Stimulated activated CD4-positive, alpha-beta T cell treated with anti-CD3 and anti-CD28 coated beads, Interleukin-2, amount 100 ng/mL, for 24 hours (primary cell): ENCODE results near the gene VEZT.

Experiments used
- DNase-seq, 2 donors: peaks; one replicate each; pipeline ENCODE4 v3.0.0-alpha.2; 2020

VEZT gene

DNA sequence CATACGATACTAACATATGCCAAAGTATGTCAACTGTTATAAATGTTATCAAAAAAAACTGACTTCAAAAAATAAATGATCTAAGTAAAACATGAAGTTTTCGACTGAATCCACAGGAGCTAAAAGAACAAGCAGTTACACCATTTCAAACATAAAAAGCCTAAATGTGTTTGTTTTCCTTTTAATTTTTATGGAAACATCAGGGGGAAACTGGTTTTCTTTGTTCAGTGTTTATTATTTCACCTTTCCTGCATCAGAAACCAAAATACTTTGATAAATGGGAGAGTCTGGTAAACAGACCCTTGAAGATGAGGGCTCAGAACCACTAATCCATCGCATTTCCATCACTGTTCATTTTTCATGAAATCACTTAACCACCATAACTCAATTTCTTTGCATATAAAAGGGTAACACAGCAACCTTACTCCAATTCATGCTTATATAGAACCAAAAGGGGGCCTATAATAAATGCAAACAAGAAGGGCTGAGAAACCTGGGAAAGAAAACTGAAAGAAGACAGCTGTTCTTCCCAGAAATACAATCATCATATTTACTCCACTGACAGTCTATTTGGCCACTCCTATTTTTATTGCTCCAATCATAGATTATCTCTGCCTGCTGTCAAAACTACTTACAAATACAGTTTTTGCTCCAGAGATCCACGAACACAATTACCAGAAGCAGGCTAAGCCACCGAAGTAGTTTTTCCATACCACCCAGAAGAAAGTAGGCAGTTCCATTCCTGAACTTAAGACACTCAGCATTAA is 17.3 kb upstream of the VEZT start:
- DNase-seq: no peak

DNA sequence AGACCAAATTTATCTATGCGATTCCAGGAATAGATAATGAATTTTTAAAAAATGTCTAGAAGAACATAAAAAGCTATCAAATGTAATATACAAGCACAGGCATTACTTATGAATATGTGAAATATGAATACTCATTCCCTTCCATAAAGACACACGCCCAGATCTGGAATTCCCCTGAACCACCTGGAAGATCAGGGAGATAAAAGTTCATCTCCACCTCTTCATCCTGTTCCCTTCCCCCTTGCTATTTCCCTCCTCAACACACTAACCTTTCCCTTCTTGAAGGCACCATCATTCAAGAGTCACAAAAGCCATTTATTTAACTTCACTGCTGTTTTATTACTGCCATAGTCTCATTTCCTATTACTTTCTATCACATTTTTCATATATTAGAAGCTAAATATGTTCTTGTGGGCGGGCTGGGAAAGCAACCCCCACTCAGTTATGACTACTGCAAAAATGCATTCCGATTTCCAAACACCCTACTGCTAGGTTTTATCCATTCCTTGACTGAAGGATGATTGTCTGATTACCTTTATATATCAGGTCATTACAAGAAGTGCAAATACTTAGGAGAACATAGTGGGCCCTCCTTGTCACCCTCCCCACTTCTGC is 16.4 kb upstream of the VEZT start:
- no peak for DNase-seq

DNA sequence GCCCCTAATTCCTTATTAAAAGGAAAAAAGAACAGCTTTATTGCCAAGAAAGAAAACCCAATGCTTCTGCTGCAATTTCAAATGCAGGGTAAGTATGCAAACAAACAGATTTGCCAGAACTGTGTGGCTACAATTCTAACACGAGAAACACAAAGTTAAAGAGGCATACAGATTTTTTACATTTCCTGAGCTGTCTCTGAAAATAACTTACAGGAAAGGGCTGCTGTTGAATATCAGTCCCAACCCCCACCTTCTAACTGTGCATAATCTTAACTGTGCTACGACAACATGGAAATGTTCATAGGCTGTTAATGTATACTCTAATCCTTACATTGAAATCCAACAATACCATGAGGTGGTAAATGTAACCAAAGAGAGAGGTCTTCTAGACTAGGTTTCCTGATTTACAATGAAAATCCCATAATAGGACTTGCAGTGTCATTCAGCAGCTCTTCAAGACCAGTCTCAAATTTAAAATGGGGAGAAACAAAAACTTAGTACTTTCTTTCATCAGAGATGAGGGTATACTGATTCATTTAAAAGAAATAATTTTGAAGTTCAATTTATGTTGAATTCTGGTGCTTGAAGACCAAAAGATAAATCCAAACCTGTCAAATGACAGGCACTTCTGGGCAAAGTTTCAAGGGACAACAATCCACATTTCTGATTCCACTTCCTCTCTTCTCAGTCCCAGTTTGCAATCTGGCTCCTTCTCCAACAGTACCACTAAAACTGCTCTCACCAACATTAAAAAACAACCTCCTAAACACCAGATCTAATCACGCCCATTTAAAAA is 14.7 kb upstream of the VEZT start:
- no peak for DNase-seq

DNA sequence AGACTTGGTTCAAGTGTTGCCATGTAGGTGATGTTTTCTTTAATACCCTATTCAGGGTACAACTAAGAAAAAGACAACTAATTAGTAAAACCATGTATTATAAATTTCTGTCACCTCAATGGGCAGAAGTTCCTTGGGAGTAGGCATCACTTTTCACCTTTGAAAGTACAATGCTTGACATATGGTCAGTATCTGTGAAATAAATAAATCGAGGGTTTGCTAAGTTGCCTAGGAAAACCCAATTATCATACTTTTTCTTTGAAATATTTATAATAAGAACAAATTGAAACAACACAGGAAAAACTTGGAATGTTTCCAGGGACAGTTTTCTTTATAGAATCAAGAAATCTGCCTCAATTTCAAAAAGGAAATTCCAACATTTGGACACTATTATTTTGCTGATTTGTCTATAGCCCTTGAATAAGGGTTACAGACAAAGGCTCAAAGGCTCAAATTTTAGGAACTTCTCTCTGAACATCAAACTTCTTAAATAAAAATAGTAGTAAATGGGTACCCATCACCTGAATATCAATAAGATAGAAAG is 14.0 kb upstream of the VEZT start:
- no peak for DNase-seq

GRCh38 chr12:95204141-95204866 is 13.3 kb upstream of the VEZT start:
- DNase-seq: no peak

DNA sequence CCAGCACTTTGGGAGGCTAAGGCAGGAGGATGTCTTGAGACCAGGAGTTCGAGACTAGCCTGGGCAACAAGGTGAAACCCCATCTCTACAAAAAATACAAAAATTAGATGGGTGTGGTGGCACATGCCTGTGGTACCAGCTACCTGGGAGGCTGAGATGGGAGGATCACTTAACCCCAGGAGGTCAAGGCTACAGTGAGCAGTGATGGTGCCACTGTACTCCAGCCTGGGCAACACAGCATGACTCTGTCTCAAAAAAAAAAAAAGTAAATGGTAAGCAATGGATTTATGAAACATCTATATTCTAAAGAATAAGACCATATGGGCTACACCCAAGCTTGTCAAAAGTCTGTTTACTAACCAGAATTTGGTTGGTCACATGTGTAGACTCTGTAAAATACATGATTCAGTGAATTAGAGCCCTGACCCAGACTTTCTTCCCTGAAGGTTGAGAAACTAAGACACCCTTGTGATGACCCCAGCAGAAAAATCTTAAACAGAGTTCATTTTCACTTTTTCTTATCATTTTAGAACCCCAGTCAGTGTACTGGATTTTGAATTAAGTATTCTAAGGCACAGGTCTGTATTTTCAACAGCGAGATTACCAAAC is 12.5 kb upstream of the VEZT start:
- DNase-seq: no peak

GRCh38 chr12:95205685-95206084 is 11.9 kb upstream of the VEZT start:
- no peak for DNase-seq

DNA sequence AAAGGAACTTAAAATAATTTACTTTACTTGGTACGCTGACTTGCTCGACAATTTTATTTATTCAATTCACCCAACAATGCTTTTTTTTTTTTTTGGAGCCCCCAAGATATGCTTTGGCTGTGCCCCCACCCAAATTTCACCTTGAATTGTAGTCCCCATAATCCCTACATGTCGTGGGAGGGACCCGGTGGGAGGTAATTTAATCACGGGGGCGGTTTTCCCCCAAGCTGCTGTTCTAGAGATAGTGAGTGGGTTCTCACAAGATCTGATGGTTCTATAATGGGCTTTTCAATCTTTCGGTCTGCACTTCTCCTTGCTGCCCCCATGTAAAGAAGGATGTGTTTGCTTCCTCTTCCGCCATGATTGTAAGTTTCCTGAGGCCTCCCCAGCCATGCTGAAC is 10.7 kb upstream of the VEZT start:
- DNase-seq: no peak

GRCh38 chr12:95207407-95207806 is 10.2 kb upstream of the VEZT start:
- DNase-seq: no peak

- DNase-seq: no peak
Observed at GRCh38 chr12:95208678-95209077, 8.9 kb upstream of the VEZT start.

DNA sequence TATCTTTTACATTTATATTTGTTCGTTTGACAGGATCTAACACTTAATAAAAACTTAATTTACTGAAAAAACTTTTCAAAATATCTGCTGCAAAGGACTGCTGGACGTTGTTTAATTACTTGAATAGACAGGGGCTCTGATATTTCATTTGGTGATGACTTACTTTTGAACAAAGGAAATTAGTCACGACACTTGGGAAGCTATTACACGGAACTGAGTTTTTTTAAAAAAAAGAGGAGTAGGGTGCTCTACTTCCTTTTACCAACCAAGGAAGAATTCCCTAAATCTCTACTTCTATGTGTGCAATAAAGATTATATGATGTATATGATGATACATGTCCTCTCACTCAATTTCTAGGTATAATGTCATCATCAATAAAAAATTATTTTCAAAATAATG is 5.0 kb upstream of the VEZT start:
- DNase-seq: no peak

DNA sequence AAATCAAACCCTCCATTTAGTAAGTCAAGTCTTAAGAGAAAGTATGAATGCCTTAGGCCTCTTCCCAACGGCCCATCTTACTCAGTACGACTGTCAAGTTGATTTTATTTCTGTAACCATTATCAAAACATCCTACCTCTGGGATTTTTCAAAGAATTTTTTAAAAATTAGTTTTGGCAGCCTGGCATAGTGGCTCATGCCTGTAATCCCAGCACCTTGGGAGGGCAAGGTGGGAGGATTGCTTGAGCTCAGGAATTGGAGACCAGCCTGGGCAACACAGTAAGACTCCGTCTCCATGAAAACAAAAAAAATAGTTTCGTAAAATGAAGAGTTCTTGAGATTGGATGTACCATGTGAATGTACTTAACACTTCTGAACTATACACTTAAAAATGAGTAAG is 4.5 kb upstream of the VEZT start:
- no peak for DNase-seq

DNA sequence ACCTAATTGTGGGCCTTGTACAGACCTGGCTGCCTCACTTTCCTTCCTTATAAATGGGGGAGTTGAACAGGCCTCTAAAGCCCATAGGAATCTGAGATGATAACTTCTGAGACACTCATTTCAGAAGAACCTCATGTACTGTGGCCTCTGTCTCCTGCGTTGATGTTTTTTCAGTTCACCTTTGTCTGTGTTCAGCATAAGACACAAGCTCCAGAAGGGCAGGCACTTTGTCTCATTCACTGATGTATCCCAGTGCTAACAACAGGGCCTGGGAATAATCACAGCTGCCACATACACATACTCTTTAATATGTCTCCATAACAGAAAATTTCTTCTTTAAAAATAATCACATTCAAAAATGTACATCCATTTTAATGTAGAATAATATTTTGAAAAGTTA is 3.7 kb upstream of the VEZT start:
- DNase-seq: no peak

DNA sequence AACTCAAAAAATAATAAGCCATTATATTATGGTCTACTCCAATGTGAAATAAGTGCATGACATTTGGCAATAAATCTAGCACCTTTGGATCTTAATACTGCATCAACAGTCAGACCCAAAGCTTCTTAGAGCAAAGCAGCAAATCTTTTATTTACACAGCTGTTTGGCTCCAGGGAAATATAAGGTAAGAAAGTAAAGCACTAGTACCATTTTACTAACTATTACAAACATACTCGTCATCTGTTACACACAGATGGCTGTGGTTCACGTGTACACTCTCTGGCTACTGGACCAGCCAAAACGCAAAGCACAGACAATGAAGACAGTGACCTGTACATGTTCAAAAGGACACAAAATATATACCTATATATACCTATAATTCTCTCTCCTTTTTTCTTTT is 3.1 kb upstream of the VEZT start:
- no peak for DNase-seq

DNA sequence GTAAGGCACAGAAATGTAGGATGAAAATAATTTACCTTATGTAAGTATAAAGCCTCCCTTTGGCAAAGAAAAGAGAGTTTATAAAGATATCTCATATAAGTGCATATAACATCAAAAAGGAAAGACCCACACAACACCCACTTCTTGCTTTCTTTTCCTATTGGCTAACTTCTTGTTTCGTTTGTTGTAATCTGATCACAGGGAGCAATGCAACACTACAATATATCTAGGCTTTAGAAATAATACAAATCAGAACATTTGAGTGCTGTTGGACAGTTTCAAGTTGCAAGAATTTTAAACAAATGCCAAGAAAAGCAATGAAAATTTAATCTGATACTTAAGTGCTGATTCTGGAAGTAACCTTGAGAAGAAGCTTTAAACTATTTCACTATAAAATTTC is 1.7 kb upstream of the VEZT start:
- no peak for DNase-seq

- no peak for DNase-seq
Observed at GRCh38 chr12:95216711-95217376, 763 bp upstream of the VEZT start.

- peak; percentile 55 to 56 for DNase-seq
Observed at GRCh38 chr12:95218150-95219133, 835 bp downstream of the VEZT start.

DNA sequence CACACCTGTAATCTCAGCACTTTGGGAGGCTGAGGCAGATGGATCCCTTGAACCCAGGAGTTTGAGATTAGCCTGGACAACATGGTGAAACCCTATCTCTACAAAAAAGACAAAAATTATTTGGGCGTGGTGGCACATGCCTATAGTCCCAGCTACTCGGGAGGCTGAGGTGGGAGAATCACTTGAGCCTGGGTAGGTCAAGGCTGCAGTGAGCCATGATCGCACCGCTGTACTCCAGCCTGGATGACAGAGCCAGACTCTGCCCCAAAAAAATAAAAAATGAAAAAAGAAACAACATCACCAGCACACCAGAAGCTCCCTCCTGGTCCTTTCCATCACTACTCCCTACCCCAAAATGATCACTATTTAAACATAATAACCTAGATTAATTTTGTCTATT is 2.6 kb downstream of the VEZT start:
- DNase-seq: no peak

- no peak for DNase-seq
Observed at GRCh38 chr12:95220726-95221125, 3.1 kb downstream of the VEZT start.
